A204.1 (cell line): ENCODE data around the gene TUBA1A.
"Not testable (repeated sequence)": the region's sequence is repeated elsewhere in the genome, so short reads cannot be mapped to it uniquely, and the experiment has no call there.

Experiments
- FAIRE-seq: peaks from 2 replicates; lab custom pipeline; 2012; peaks lifted over from hg19 to GRCh38; lab: Jason Lieb, UNC

TUBA1A gene

DNA sequence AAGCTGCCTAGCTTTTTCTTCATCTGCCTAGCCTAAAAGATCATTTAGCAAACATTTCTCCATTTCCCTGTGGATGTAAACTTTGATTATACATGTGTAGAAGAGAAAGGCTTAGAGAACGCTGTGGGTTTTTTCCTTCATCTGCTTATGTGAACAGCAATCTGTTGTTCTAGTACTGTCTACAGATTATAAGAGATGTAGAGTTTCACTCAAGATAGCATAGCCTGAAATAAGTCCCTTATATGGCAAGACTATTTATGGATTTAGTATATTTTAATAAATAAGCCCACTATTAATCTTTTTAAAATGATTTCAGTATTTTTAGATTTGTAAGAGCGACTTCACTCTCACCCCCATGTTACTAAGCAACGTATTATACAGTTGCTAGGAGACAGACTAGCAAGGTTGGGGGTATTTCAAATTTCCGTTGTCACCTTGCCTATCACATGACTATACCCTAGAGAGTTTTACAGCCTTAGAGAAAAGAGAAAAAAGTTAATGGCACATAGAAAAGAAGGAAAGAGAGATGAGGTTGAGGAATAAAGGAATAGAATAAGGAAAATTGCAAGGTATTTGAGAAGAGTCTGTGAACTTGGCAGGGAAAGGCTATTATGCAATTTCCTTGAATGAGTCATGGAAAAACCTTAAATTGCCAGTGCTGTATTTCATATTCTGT is 12.2 kb upstream of the TUBA1A start:
- no peak for FAIRE-seq

DNA sequence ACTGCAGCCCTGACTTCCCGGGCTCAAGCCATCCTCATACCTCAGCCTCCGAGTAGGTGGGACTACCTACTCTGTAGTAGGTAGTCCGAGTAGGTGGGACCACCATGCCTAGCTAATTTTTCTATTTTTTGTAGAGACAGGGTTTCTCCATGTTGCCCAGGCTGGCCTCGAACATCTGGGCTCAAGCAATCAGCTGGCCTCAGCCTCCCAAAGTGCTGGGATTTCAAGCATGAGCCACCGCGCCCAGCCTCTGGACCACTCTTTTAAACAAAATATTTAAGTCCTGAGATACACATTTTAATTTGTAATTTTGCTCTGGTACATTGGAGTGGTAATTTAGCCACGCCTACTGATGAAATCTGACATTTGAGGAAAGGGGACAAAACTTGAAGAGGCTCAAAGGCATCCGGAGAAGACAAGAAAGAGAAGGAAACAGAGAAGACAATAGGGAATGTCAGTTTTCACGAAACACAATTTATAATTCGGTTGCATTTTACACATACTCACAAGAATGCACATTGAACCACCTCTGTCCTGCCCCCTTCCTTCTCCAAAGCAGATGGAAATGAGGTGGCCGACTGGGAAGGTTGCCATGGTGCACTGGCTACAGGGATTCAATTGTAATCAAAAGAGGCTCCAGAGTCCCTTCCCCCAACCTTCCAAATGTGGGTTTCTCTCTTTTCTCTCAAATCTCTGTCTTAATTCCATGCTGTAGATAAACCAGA is 9.7 kb upstream of the TUBA1A start:
- no peak for FAIRE-seq

DNA sequence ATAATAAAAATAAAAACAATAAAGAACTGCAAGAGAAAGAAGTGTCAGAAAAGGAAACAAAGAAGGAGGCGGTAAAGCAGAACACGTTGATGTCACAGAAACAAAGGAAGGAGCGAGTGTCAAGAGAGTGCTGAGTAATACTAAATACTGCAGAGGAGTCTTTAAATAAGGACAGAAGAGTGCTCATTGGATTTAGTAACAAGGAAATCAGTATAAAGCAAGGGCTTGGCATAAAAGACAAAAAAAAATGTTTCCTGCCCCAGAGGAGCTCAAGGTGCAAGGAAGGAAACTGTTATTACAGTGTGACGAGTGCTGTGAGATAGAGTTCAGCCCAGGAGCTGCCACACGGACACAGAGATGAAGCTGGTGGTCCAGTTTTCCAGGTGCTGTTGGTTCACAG is 8.4 kb upstream of the TUBA1A start:
- no peak for FAIRE-seq

- no peak for FAIRE-seq
Observed at GRCh38 chr12:49195736-49196135, 6.9 kb upstream of the TUBA1A start.

GRCh38 chr12:49193746-49194145 is 4.9 kb upstream of the TUBA1A start:
- not testable (repeated sequence) for FAIRE-seq

DNA sequence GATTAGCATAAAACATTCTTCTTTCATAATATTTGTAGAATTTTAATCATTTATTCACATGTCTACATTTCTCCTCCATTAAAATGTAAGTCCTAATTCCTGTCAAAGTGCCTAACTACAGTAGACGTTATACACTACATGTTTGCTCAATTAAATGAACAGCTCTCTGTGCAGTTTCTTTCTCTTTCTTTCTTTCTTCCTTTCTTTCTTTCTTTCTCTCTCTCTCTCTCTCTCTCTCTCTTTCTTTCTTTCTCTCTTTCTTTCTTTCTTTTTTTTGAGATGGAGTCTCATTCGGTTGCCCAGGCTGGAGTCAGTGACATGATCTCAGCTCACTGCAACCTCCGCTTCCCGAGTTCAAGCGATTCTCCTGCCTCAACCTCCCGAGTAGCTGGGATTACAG is 2.6 kb upstream of the TUBA1A start:
- not testable (repeated sequence) for FAIRE-seq

DNA sequence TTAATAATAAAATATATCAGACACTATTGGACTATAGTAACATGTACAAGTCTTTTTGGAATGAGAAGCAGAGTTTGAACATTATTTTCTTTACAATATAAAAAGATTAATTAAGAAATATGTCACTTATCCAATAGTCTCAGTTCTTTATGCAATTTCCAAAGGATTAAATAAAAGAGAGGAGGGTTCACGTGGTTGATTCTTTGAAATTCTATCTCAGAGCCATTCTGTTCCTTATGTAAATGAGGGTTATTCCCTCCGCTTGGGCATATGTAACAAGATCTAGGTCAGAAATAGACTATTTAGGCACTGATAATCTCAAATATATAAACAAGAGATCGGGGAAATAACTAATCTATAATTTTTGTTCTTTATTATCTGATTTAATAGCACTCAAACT is 2.1 kb upstream of the TUBA1A start:
- FAIRE-seq: no peak

GRCh38 chr12:49189731-49190716 is 1.1 kb upstream of the TUBA1A start:
- no peak for FAIRE-seq

- no peak for FAIRE-seq
Observed at GRCh38 chr12:49188201-49188915, 522 bp downstream of the TUBA1A start.

- no peak for FAIRE-seq
Observed at GRCh38 chr12:49187184-49187583, 1.7 kb downstream of the TUBA1A start.

DNA sequence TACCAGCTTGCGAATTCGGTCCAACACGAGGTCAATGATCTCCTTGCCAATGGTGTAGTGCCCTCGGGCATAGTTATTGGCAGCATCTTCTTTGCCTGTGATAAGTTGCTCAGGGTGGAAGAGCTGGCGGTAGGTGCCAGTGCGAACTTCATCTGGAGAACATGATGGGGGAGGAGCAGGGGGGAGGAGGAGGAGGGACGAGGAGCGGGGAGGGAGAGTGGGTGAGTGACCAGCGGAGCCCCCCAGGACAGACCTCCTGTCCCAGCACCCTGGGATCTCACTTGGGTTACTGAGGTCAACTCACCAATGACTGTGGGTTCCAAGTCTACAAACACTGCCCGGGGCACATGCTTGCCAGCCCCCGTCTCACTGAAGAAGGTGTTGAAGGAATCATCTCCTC is 2.6 kb downstream of the TUBA1A start:
- not testable (repeated sequence) for FAIRE-seq

- FAIRE-seq: not testable (repeated sequence)
Observed at GRCh38 chr12:49184697-49185096, 4.2 kb downstream of the TUBA1A start.

DNA sequence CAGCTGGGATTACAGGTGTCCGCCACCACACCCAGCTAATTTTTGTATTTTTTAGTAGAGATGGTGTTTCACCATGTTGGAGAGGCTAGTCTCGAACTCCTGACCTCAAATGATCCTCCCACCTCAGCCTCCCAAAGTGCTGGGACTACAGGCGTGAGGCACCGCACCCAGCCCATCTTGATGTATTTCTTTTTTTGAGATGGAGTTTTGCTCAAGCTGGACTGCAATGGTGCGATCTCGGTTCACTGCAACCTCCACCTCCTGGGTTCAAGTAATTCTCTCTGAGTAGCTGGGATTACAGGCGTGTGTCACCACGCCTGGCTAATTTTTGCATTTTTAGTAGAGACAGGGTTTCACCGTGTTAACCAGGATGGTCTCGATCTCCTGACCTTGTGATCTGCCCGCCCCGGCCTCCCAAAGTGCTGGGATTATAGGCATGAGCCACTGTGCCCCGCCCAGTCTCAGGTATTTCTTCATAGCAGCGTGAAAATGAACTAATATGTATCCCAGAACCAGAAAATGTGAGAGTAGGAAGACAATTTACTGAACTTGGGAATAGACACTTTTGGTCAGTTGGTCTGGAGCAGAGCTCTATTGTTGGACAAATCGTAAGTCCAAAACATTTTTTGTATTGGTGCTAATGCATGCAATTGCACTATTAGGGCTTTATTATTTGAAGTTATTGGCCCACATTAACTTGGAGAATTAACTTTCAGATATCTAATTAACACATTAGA is 5.5 kb downstream of the TUBA1A start:
- not testable (repeated sequence) for FAIRE-seq

GRCh38 chr12:49174218-49174617 is 14.7 kb downstream of the TUBA1A start:
- FAIRE-seq: no peak

- FAIRE-seq: no peak
Observed at GRCh38 chr12:49170924-49171323, 18.0 kb downstream of the TUBA1A start.

- FAIRE-seq: no peak
Observed at GRCh38 chr12:49165114-49165513, 23.8 kb downstream of the TUBA1A start.

GRCh38 chr12:49161901-49162300 is 27.0 kb downstream of the TUBA1A start:
- not testable (repeated sequence) for FAIRE-seq

GRCh38 chr12:49161092-49161795 is 27.6 kb downstream of the TUBA1A start:
- no peak for FAIRE-seq

GRCh38 chr12:49160399-49160798 is 28.5 kb downstream of the TUBA1A start:
- no peak for FAIRE-seq

- FAIRE-seq: no peak
Observed at GRCh38 chr12:49154221-49154620, 34.7 kb downstream of the TUBA1A start.

GRCh38 chr12:49147384-49147783 is 41.5 kb downstream of the TUBA1A start:
- FAIRE-seq: no peak
